DMS114 treated with DMSO at 0.1 percent for 48 hours (cell line): ENCODE results near the gene PODXL2.
A peak's percentile ranks its signal among the peaks of the same experiment; 100 is the strongest.
"Not testable (repeated sequence)": the region's sequence is repeated elsewhere in the genome, so short reads cannot be mapped to it uniquely, and the experiment has no call there.

Experiments used
- DNase-seq: peaks from one replicate; lab custom pipeline; 2025; ENCODE audit not compliant: unreplicated experiment; lab: John Stamatoyannopoulos, UW

PODXL2 gene

DNA sequence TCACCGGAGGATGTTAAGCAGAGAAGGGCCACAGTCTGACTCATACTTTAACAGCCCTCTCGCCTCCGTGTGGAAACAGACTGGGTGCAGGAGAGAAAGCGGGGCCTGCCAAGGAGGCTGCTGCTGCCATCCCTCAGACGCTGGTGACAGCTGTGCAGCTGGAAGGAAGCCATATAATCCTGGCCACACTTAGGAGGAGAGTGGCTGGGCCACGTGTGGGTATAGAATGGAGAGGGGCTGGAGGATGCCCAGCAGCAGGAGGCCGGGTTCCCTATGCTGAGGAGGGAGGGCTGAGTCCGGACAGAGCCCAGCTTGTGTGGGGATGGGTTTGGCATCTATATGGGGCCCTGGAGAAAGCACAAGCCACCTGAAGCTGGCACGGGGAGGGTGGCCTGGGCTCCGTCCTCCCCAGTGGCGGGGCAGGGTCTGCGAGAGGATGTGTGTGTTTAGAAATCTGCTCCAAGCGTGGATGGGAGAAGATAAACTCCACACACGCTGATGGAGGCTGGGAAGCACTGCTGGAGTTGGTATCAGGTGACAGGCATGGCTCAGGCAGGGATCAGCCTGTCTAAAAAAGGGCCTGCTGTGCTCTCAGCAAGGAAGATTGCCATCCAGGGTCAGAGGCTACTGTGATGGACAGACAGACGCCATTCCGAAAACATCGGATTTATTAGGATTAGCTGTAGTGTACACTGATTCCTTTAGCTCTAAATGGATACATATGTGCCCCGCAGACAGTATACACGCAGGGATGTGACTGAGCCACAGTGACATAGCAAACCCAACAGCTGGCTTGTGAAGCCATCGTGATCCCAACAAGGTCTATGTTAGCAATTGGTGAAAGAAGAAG lies 59.7 kb downstream of the PODXL2 start:
- no peak for DNase-seq

GRCh38 chr3:127689266-127689860 lies 60.4 kb downstream of the PODXL2 start:
- no peak for DNase-seq

DNA sequence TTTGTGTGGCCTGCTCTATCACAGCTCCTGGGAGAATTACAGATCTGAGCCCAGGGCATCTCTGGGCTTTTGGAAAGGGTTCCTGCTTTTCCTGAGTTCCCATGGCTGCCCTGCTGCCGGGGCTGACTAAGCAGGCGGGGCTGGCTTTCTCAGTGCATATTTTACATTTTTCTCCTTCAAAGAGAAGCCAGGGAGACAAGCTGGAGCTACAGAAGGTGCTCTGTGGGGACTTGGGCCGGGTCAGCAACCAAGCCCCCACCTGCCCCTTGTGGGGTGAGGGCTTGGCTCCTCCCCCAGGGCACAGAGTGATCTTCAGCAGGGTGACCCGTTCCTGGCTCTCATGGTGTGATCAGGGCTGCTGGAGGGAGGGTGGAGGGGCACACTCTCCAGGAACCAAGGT lies 61.1 kb downstream of the PODXL2 start:
- DNase-seq = no peak

- peak; percentile 23 for DNase-seq
Observed at GRCh38 chr3:127690823-127691452, 62.0 kb downstream of the PODXL2 start.

GRCh38 chr3:127691489-127691888 lies 62.5 kb downstream of the PODXL2 start:
- no peak for DNase-seq

GRCh38 chr3:127691974-127692373 lies 63.0 kb downstream of the PODXL2 start:
- DNase-seq = no peak

DNA sequence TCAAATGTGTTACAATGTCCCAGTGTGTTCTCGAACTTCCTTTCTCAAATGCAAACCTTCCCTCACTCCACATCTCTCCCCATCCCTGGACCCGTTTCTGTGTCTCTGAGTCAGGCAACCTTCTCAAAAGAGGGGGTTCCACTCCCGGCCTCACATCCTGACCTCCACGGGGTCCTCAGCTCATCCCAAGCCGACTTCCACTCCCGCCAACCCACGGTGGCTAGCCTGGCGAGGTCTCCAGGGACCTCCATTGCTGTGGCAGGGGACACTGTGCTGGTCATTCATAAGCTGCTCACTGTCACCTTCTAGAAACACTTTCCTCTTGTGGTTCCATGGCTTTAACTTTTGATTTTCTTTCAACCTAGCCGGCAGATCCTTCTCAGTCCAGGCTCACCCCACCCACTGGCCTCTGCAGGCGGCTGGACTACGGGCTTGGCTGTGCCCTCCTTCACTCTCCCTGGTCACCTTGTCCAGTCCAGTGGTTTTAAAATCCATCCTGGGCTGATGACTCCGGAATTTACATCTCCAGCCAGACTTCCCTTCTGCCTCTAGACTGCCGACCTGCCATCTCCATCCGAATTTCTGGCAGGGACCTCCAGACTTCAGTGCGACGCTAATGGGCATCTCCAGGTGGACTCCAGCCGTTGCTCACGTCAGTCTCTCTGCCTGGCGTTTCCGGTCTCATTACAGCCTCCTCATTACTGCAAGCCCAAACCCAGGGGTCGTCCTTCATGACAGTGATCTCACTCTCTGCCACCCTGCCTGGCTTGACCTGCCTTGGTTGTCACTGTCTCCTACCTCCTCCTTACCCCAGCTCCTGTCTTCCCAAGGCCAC lies 63.7 kb downstream of the PODXL2 start:
- no peak for DNase-seq

- DNase-seq = no peak
Observed at GRCh38 chr3:127693336-127693843, 64.4 kb downstream of the PODXL2 start.

DNA sequence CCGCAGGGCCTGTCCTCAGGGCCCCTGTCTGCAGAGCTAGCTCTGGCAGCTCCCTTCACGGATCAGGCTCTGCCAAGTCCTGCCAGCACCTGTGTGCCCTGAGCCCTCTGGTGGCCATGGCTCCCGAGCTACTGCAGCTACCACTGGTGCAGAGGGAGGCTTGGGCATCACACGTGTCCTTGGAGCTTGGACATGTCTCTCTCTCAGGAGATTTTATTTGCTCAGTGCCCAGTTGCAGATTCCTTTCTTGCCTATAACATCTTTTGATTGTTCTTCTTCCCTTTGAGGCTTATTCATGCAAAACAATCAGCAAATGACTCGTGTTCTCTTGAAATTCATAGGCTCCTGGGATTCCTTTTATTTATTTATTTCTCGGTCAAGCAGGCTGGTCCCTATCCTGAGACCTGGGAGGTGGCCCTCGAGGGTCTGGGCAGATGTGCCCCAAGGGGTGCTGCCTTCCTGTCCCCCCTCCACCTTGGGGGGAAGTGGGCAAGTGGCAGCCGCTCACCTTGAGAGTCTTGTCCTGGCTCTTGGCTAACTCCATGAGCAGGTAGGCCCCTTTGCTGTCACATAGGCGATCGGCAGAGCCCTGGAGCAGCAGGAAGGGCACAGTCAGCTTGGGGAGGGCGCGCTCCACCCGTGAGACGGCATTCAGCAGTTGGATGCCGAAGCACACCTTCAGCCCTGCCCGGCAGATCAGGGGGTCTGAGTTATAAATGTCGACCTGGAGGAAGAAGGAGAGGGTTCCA lies 65.7 kb downstream of the PODXL2 start:
- no peak for DNase-seq

- DNase-seq = peak; percentile 49
Observed at GRCh38 chr3:127697551-127698240, 68.7 kb downstream of the PODXL2 start.

DNA sequence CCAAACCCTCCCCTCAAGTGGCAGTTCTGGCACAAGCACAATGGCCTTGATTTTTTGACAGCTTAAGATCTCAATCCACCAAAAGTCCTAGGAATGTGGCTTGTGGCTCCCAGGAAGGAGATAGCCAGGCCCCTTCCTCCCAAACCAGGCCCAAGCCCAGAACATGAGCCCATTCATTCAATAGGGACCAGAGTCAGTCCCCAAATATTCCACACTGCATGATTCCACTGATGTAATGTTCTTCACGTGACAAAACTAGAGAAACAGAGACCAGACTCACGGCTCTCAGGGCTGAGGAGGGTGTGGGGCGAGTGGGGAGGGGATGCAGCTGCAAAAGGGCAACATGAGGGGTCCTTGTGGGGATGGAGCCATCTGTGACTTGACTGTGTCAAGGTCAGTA lies 69.3 kb downstream of the PODXL2 start:
- DNase-seq = no peak

DNA sequence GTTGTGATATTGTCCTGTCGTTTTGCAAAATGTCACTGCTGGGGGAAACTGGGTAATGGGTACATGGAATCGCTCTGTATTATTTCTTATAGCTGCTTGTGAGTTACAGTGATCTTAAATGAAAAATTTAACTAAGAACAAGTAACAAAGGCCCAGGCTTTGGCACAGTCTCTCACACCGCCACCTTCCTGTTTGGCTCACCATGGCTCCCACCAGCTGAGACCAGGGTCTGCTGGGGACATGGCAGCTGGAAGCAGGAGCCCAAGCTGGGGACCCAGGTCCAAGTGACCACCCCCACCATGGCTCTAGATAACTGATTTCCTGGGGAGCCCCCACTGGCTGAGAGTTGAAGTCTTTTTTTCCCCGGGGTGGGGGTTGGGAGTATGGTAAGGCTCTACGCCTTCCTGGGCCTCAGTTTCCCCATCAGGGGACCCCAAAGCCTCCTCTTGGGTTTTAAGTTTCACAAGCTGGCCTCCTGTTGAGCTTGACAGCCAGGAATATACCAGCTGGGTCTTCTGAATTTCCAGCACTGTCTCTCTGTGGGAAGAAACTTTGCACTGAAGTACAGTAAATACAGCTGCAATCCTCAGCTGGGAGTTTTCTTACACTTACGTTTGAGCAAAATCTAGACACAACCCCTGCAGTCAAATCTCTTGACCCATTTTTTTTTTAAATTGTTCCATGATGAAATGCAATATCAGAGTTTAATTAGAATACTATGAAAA lies 69.9 kb downstream of the PODXL2 start:
- no peak for DNase-seq

GRCh38 chr3:127699416-127700300 lies 70.7 kb downstream of the PODXL2 start:
- no peak for DNase-seq

DNA sequence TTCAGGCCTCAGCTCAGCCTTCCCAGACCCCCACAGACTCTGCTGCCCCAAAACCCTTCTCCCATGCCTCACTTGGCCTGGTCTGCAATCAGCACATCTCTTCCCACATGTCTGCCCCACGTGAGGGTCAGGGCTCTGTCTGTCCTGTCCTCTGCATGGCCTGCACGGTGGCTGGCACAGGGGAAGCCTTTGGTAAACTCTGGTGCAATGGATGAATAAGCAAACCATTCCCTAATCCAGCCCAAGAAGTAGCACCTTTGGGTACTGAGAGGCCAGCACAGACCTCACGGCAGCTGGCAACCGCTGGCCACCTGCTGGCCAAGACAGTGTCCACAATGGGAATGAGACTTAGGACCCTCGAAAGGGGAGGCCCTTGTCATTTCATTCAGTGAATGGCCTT lies 71.4 kb downstream of the PODXL2 start:
- no peak for DNase-seq

DNA sequence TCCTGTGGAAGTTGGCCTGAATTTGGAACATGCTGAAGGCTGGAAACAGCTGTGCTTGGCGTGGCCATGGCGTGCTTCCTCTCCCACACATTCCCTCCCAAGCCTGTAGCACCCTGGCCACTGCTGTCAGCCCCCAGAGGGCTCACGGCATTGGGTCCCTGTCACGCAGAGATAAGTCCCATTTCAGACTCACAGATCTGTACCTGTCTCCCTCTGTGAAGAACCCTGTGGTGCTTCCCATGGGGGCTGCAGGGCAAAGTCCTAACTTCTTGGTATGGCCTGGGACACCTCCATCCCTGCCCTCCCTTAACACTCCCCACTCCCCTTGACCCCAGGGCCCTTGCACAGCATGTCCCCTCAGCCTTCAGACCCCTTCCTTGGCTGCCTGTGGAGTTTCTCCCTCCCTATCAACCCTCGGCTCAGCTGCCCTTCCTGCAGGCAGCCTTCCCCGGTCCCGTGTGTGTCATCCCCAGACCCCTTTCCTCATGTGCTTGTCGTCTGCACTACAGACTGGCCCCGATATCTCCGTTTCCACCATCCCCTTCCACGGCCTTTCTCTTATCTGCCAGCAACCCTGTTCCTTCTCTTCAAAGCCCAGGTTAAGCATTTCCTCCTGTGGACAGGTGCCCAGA lies 72.4 kb downstream of the PODXL2 start:
- DNase-seq = no peak

GRCh38 chr3:127702151-127702578 lies 73.2 kb downstream of the PODXL2 start:
- DNase-seq = no peak

- not testable (repeated sequence) for DNase-seq
Observed at GRCh38 chr3:127704840-127705239, 75.9 kb downstream of the PODXL2 start.

- DNase-seq = no peak
Observed at GRCh38 chr3:127706312-127706711, 77.3 kb downstream of the PODXL2 start.
